Renal cortical epithelial cell (primary cell): Measurements from ENCODE around the gene SPTSSA. TPM values are rescaled to one million over a fixed set of nuclear protein-coding genes. Genes with fewer than 3 reads are reported as not detected.
A peak's percentile ranks its signal among the peaks of the same experiment; 100 is the strongest.

ENCODE experiments used
- DNase-seq: peaks from one replicate; pipeline ENCODE4 v3.0.0-alpha.2; 2011; ENCODE audit warnings: low read depth
- total RNA-seq: library from RNA; depleted of rRNA; stranded (reverse); fragments of >200 nt; gene quantifications from 2 replicates; pipeline ENCODE4 v1.2.3, GENCODE V29; 2014

The SPTSSA gene
- total RNA-seq, 1 donor from 2014 or later, result 19.8 TPM

GRCh38 chr14:34472706-34473279 is 10.8 kb upstream of the SPTSSA start:
- DNase-seq, result no peak

GRCh38 chr14:34470319-34470718 is 8.3 kb upstream of the SPTSSA start:
- no peak for DNase-seq

- DNase-seq, result no peak
Measured at GRCh38 chr14:34466691-34467090, 4.7 kb upstream of the SPTSSA start.

- DNase-seq, result peak; percentile 38
Measured at GRCh38 chr14:34465069-34465859, 3.2 kb upstream of the SPTSSA start.

GRCh38 chr14:34463598-34463961 is 1.5 kb upstream of the SPTSSA start:
- DNase-seq, result no peak

- DNase-seq, result peak; percentile 45
Measured at GRCh38 chr14:34461334-34462131, 507 bp downstream of the SPTSSA start.

GRCh38 chr14:34460841-34461240 is 1.2 kb downstream of the SPTSSA start:
- DNase-seq, result peak; percentile 44

GRCh38 chr14:34460295-34460694 is 1.7 kb downstream of the SPTSSA start:
- no peak for DNase-seq

- DNase-seq, result no peak
Measured at GRCh38 chr14:34457186-34457585, 4.9 kb downstream of the SPTSSA start.

GRCh38 chr14:34453226-34453625 is 8.8 kb downstream of the SPTSSA start:
- no peak for DNase-seq

GRCh38 chr14:34452258-34452822 is 9.7 kb downstream of the SPTSSA start:
- no peak for DNase-seq

- DNase-seq, result no peak
Measured at GRCh38 chr14:34450958-34451357, 11.1 kb downstream of the SPTSSA start.

GRCh38 chr14:34450542-34450915 is 11.5 kb downstream of the SPTSSA start:
- DNase-seq, result no peak

- DNase-seq, result no peak
Measured at GRCh38 chr14:34449819-34450541, 12.1 kb downstream of the SPTSSA start.

- no peak for DNase-seq
Measured at GRCh38 chr14:34439090-34439489, 22.9 kb downstream of the SPTSSA start.

- no peak for DNase-seq
Measured at GRCh38 chr14:34438438-34438837, 23.6 kb downstream of the SPTSSA start.

GRCh38 chr14:34437729-34438080 is 24.3 kb downstream of the SPTSSA start:
- no peak for DNase-seq

GRCh38 chr14:34436960-34437728 is 24.9 kb downstream of the SPTSSA start:
- no peak for DNase-seq

- DNase-seq, result peak; percentile 68
Measured at GRCh38 chr14:34436118-34436905, 25.7 kb downstream of the SPTSSA start.

GRCh38 chr14:34433957-34434356 is 28.1 kb downstream of the SPTSSA start:
- DNase-seq, result no peak
